ENCODE measurements around the gene GPR83.
"Not testable (repeated sequence)": the region's sequence is repeated elsewhere in the genome, so short reads cannot be mapped to it uniquely, and the experiment has no call there.

Gene GPR83

GRCh38 chr11:94400050-94400449 lies 1.2 kb downstream of the GPR83 start:
- Histone ChIP-seq H3K27me3 (ENCODE audit: low read length) (no peaks in the 10 kb centered on the region), H4K20me1 (ENCODE audit: low read depth, low read length) (no peaks in the 10 kb centered on the region), H3K4me2 (ENCODE audit: low read depth, low read length, poor library complexity, severe bottlenecking) (no peak overlapping the region), H3K9me2 (replicated peaks; ENCODE audit: insufficient read depth, low read length) (no peaks in the 10 kb centered on the region), H3K4me3 (ENCODE audit: insufficient read depth, low read length, poor library complexity, severe bottlenecking) (no peak overlapping the region), H3K9ac (ENCODE audit: low read length) (no peak overlapping the region), H3K9me3 (ENCODE audit: insufficient read depth, low read length) (no peaks in the 10 kb centered on the region), H3K79me2 (ENCODE audit: insufficient read depth, low read length) (no peaks in the 10 kb centered on the region), H2AFZ (ENCODE audit: low read depth, low read length, severe bottlenecking) (no peak overlapping the region), H3F3A (ENCODE audit: insufficient read depth) (no peaks in the 10 kb centered on the region), H3K27ac (ENCODE audit: low read depth, low read length) (no peak overlapping the region), H3K36me3 (ENCODE audit: low read length) (no peaks in the 10 kb centered on the region)
- TF ChIP-seq, protein P1, sequence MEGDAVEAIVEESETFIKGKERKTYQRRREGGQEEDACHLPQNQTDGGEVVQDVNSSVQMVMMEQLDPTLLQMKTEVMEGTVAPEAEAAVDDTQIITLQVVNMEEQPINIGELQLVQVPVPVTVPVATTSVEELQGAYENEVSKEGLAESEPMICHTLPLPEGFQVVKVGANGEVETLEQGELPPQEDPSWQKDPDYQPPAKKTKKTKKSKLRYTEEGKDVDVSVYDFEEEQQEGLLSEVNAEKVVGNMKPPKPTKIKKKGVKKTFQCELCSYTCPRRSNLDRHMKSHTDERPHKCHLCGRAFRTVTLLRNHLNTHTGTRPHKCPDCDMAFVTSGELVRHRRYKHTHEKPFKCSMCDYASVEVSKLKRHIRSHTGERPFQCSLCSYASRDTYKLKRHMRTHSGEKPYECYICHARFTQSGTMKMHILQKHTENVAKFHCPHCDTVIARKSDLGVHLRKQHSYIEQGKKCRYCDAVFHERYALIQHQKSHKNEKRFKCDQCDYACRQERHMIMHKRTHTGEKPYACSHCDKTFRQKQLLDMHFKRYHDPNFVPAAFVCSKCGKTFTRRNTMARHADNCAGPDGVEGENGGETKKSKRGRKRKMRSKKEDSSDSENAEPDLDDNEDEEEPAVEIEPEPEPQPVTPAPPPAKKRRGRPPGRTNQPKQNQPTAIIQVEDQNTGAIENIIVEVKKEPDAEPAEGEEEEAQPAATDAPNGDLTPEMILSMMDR (IDR thresholded peaks at IDR 0.05; ENCODE audit: insufficient read depth, low read length, poor library complexity, severe bottlenecking) = no peak
- no peak for TF ChIP-seq EZH2phosphoT487 (conservative IDR thresholded peaks at IDR 0.05; ENCODE audit: low read length)

DNA sequence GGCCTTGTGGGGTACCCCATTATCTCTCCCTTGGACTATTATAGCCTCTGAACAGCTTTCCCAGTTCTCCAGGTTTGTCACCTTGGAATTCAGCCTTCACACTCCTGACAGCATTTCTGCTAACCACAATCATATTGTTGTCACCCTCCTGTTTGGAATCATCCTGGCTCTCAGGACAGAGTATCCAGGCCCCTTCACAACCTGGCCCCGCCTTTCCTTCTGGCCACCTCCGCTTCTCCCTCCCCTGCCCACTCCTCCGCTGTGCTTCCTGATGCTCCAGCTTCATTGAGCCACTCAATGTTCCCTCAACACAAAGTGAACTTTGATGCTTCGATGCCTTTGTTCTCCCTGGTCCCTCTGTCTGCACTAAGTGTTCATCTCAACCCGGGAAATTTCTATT lies 3.1 kb downstream of the GPR83 start:
- Histone ChIP-seq H4K20me1 (ENCODE audit: low read depth, low read length) (no peaks in the 10 kb centered on the region), H3K27me3 (ENCODE audit: low read length) (no peaks in the 10 kb centered on the region), H3K9me3 (ENCODE audit: insufficient read depth, low read length) (no peaks in the 10 kb centered on the region), H3K79me2 (ENCODE audit: insufficient read depth, low read length) (no peaks in the 10 kb centered on the region), H3K4me3 (ENCODE audit: insufficient read depth, low read length, poor library complexity, severe bottlenecking) (no peak overlapping the region), H3K36me3 (ENCODE audit: low read length) (no peaks in the 10 kb centered on the region), H3K4me2 (ENCODE audit: low read depth, low read length, poor library complexity, severe bottlenecking) (no peak overlapping the region), H3K9me2 (replicated peaks; ENCODE audit: insufficient read depth, low read length) (no peaks in the 10 kb centered on the region), H3K9ac (ENCODE audit: low read length) (no peak overlapping the region), H2AFZ (ENCODE audit: low read depth, low read length, severe bottlenecking) (no peak overlapping the region), H3K27ac (ENCODE audit: low read depth, low read length) (no peak overlapping the region), H3F3A (ENCODE audit: insufficient read depth) (no peaks in the 10 kb centered on the region)
- TF ChIP-seq, protein P1 (IDR thresholded peaks at IDR 0.05; ENCODE audit: insufficient read depth, low read length, poor library complexity, severe bottlenecking) = no peak
- TF ChIP-seq EZH2phosphoT487 (conservative IDR thresholded peaks at IDR 0.05; ENCODE audit: low read length) = no peak

DNA sequence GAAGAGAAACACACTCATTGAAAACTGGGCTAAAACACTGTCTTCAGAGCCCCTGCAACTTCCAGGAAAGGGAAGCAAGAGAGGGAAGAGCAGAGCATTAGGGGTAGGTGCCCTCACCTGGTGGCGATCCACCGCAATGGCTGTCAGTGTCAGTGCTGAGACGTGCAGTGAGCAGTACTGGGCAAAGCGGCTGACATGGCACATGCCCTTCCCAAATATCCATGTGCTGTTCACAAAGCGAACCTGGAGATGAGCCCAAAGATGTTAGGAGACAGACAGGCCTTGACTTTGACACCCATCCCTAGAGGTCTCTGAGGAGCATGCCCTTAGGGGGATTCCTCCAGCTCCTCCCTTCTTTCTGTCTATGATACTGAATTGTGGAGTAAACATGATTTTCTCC lies 4.9 kb downstream of the GPR83 start:
- no peaks in the 10 kb centered on the region for H3K27me3 ChIP-seq (ENCODE audit: low read length)
- TF ChIP-seq EZH2phosphoT487 (conservative IDR thresholded peaks at IDR 0.05; ENCODE audit: low read length) = no peak
- TF ChIP-seq, protein P1 (IDR thresholded peaks at IDR 0.05; ENCODE audit: insufficient read depth, low read length, poor library complexity, severe bottlenecking) = no peak
- H3K9me3 ChIP-seq (ENCODE audit: insufficient read depth, low read length) = no peaks in the 10 kb centered on the region
- H3K4me3 ChIP-seq (ENCODE audit: insufficient read depth, low read length, poor library complexity, severe bottlenecking) = no peak overlapping the region
- no peak overlapping the region for H3K9ac ChIP-seq (ENCODE audit: low read length)
- no peaks in the 10 kb centered on the region for H4K20me1 ChIP-seq (ENCODE audit: low read depth, low read length)
- no peak overlapping the region for H2AFZ ChIP-seq (ENCODE audit: low read depth, low read length, severe bottlenecking)
- H3K4me2 ChIP-seq (ENCODE audit: low read depth, low read length, poor library complexity, severe bottlenecking) = no peak overlapping the region
- H3K9me2 ChIP-seq (replicated peaks; ENCODE audit: insufficient read depth, low read length) = no peaks in the 10 kb centered on the region
- H3F3A ChIP-seq (ENCODE audit: insufficient read depth) = no peaks in the 10 kb centered on the region
- no peaks in the 10 kb centered on the region for H3K79me2 ChIP-seq (ENCODE audit: insufficient read depth, low read length)
- no peak overlapping the region for H3K27ac ChIP-seq (ENCODE audit: low read depth, low read length)
- H3K36me3 ChIP-seq (ENCODE audit: low read length) = no peaks in the 10 kb centered on the region

GRCh38 chr11:94391937-94392336 lies 9.3 kb downstream of the GPR83 start:
- not testable (repeated sequence) for H3K4me3 ChIP-seq (ENCODE audit: insufficient read depth, low read length, poor library complexity, severe bottlenecking); H3K9ac ChIP-seq (ENCODE audit: low read length); H3K36me3 ChIP-seq (ENCODE audit: low read length); H3F3A ChIP-seq (ENCODE audit: insufficient read depth); H3K79me2 ChIP-seq (ENCODE audit: insufficient read depth, low read length); H3K9me3 ChIP-seq (ENCODE audit: insufficient read depth, low read length); H2AFZ ChIP-seq (ENCODE audit: low read depth, low read length, severe bottlenecking); H3K4me2 ChIP-seq (ENCODE audit: low read depth, low read length, poor library complexity, severe bottlenecking); H3K27me3 ChIP-seq (ENCODE audit: low read length); H4K20me1 ChIP-seq (ENCODE audit: low read depth, low read length); H3K27ac ChIP-seq (ENCODE audit: low read depth, low read length); H3K9me2 ChIP-seq (replicated peaks; ENCODE audit: insufficient read depth, low read length)

Measured in SU-DHL-6 (cell line).